GM18505 (cell line): ENCODE results near the gene SOCS4.
"Not testable (repeated sequence)": the region's sequence is repeated elsewhere in the genome, so short reads cannot be mapped to it uniquely, and the experiment has no call there.

Experiments used
- ATAC-seq: cut with Tn5 transposase; IDR thresholded peaks from one replicate; pipeline ENCODE4 v1.9.1; 2021; ENCODE audit not compliant: unreplicated experiment
- POLR2A ChIP-seq: IDR thresholded peaks from 4 replicates; pipeline ENCODE4 v1.6.1; 2011; ENCODE audit warnings: borderline replicate concordance; ENCODE audit not compliant: insufficient read depth, insufficient read length; ENCODE audit errors: extremely low read depth

The SOCS4 gene

DNA sequence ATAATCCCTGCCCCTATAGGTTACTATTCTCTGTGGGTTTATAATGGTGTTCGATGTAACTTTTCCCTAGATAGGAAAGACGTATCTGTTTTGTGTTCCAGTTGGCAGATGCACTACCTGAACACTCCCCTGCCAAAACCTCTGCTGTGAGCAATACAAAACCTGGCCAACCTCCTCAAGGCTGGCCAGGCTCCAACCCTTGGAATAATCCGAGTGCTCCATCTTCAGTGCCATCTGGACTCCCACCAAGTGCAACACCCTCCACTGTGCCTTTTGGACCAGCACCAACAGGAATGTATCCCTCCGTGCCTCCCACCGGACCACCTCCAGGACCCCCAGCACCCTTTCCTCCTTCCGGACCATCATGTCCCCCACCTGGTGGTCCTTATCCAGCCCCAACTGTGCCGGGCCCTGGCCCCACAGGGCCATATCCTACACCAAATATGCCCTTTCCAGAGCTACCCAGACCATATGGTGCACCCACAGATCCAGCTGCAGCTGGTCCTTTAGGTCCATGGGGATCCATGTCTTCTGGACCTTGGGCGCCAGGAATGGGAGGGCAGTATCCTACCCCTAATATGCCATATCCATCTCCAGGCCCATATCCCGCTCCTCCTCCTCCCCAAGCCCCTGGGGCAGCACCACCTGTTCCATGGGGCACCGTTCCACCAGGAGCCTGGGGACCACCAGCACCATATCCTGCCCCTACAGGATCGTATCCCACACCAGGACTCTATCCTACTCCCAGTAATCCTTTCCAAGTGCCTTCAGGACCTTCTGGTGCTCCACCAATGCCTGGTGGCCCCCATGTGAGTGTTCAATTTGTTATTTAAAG is 35.7 kb downstream of the SOCS4 start:
- no peak for TF ChIP-seq POLR2A
- no peak for ATAC-seq

DNA sequence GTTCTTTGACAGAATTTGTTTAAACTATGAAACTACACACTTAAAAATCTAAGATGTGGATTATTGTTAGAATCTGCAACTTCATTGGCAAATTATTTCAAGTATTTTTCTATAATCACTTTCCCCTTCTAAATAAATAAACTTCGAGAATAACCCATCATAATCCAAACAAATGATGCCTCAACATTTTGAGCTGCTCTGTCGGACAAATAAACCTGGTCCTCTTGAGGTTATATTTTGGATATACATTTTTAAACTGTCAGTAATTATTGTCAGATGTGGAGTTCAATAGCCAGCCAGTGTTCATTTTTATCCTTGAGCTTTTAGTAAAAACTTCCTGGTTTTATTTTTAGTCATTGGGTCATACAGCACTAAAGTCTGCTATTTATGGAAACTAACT is 37.9 kb downstream of the SOCS4 start:
- ATAC-seq, result not testable (repeated sequence)

DNA sequence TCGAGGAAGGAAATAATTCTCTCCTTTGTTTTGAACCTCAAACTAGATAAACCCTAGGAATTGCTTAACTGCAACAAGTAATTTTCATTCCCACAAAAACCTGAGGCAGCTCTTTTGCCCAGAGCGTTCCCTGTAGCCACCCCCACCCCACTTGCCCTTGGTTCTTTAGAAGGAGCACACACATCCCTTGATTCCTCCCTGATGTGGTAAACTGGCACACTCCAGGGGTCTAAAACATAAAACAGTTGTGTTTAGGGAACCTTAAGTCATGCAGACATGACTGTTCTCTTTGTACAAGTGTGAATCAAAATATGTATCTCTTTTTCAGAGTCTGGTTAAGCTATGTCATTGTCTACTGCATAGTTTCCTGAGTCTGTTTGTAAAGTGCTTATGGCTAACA is 38.4 kb downstream of the SOCS4 start:
- no peak for ATAC-seq
- TF ChIP-seq POLR2A, result no peak

DNA sequence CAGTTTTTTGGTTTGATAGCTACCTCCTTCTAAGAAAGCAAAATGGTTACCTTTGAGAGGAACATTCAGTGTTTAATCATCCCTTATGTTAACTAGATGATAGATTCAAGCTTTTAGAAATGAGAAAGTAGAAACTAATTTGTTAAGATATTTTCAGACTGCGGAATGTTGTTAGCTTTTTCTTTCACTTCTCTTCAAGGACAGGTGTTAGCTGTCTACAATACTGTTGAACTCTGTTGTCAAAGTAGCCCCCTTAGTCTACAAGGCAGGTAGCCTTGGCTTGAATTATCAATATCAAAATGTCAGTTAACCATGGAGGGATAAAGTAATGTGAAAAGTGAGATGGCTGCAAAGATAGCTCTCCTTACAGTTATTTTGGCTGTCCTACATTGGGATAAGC is 39.2 kb downstream of the SOCS4 start:
- no peak for ATAC-seq
- no peak for TF ChIP-seq POLR2A

DNA sequence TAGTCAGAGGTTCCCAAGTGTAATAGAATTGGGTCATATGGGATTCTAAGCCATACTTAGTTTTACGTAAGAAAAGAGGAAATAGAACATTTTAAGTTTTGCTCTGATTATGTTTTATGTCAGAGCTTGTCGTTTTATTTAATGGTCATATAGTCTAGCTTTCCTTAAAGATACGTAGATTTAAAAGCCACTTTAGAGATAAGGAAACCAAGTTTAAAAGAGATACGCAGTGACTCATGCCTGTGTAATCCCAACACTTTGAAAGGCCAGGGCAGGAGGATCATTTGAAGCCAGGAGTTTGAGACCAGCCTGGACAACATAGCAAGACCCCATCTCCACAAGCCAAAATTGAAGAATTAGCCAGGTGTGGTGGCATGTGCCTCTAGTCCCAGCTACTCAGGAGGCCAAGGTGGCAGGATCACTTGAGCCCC is 44.0 kb downstream of the SOCS4 start:
- no peak for TF ChIP-seq POLR2A
- ATAC-seq, result no peak

DNA sequence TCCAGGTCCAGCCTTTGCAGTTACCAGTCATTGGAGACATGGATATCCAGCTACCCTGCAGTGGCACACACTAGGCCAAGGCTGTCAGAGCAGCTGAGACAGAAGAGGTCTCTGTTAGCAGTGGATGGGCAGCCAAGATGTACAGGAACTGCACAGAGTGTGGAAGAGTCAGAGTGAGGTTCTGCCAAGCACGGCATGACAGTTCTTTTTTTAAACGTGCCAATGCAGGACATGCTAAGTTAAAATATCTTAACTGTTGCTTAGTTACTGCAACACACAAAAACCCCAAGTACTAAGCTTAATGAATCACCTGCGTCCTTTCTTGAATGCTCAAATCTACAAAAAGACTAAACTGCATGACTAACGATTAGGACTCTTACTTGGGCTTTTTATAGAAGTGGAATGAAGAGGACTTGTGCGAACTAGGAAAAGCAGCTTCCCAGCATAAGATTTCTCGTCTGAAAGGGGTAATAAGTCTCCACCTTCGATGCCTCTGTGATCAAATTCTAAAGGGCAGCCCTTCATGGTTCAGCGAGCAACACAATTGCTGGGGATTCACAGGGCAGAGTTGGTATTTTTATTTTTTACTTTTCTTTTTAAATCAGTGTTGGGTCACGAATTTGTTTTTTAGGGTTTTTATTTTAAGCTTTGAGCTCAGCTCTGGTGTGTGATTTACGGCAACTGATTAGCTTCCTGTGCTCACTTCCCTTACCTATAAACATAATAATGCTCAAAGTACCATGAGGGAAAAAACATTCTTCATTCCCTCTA is 45.0 kb downstream of the SOCS4 start:
- TF ChIP-seq POLR2A, result peak; percentile 44
- ATAC-seq, result peak; percentile 48

DNA sequence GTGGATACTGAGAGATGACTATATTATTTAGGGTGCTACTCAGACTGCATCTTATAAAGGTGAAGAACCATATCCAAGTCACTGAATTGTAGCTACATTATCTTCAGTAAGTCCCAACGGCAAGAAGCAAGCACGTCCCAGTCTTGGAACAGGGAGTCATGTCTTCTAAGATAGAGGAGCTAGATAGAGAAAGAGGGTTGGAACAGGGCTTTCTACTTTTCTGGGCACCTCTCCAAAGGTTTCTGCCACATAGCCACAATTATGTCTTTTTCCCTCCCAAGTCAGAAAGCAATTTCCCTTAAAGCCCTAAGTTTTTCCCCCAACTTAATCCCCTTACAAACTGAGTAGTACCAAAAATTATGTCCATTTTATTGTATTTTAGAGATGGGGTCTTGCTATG is 46.8 kb downstream of the SOCS4 start:
- no peak for ATAC-seq
- TF ChIP-seq POLR2A, result no peak

DNA sequence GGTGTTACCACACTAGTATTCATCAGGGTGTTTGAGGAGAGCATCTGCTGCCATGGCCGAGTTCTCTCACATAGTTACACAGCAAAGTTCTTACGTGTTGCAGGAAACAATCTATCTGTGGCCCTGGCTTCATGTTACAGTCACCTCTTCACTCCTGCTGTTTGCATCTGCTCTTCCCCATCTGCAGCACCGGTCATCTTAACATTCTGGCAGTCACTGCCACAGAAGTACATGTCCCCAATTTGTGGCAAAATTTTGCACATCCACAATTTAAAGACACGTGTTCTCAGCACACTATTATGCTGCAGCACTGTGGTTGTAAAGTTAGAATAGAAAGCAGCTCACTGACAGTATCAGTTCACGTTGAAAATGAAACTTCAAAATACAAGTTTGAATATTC is 47.6 kb downstream of the SOCS4 start:
- peak; percentile 40 for ATAC-seq
- peak; percentile 36 for TF ChIP-seq POLR2A

DNA sequence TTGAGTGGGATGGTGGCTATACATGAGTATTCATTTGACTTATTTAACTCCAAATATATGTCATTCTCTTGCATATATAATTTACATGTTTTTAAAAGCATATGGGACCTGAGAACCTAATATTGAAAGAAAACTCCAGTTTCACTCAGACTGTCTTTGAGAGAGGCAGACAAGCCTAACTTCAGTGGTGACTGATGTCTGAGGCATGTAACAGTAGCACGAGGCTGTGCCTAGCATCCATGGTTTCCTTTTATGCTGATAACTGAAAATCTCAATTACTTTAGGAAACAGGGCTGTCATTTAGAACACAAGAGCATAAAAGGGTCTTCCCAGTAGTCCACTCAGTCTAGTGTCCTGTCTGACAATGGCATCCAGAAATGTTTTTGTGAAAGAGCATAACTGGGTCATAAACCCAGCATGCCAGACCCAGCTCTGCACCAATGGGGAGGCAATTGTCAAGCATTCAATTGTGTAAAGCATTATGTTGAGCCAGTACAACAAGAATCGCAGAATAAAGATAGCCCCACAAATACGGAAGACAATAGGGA is 48.7 kb downstream of the SOCS4 start:
- TF ChIP-seq POLR2A, result no peak
- ATAC-seq, result no peak

DNA sequence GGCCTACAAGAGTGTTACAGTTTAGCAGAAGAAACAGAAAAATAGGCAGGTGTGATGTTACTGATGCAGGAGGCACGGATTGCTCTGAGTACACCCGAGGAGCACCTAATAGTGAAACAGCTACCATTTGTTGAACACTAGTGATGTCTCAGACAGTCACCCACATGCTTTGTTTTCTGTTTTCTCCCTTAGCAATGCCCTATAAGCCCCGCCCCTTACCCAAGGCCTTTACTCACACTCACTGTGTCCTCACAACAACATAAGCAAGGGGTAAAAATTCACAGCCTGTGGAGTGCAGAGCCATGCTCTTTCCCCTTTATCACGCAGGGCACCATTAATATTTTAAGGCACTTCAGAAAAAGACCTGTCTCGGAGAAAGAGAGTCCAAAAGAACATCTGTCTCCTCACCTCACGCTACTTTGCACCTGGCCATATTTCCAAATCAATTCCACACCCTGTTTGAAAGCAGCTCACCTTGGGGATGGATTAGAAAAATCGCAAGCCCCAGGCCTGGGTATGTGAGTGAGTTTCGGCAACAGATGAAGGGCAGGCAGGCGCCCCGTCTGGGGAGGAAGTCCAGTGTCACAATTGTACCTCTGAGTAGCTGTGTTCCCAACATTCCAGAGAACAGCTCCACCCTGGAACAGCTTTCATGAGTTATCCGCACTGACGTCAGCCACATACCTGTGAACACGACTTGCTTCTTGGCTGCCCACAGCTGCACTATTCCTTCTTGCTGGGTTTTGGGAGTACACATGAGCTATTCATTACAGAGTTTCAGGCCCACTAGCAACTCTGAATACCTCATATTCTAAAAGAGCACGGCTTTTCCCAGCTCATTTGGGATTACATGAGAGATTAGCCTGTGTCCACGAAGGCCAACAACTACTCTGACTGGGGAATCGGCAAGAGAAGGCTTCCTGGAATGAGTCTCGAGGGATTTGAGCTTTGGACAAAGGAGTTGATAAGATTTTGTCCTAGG is 50.4 kb downstream of the SOCS4 start:
- no peak for TF ChIP-seq POLR2A
- no peak for ATAC-seq

DNA sequence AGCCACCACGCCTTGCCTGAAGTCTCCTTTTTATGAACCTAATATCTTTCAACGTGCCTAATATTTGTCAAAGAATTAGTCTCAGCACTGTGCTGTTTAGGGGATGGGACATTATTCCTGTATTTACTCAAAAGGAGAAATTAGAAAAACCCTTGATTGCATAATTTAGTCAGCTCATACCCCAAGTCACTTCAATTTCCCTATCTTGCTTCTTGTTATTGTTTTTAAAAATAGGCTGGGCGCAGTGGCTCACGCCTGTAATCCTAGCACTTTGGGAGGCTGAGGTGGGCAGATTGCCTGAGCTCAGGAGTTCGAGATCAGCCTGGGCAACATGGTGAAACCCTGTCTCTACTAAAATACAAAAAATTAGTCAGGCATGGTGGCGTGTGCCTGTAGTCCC is 52.9 kb downstream of the SOCS4 start:
- not testable (repeated sequence) for ATAC-seq

DNA sequence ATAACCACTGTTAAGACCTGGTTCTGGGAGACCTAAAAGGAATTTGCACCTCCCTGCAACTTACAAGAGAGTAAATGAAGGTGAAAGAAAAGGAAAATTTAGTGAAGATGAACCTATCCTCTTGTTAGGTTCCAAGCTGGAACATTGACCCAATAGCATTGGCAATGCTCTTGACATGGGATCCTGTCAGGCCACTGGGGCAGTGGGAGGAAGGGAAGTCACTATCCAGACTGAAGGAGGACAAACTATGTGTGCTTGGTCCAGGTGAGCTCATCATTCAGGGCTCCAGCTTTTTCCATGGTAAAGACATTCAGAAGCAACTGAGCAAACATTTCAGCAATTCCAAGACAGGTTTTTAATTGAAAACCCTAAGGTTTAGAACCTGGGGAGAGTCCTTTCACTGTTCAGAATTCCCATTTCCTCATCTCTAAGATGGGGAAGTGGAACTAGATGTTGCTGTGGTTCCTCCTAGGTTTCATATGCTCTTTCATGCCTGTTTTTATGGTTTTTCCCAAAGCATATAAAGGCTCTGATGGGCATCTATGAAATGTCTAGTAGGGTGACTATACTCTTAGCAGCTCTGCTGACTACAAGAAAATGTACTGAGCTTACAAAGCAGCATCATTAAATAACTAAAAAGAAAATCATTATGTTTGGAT is 57.5 kb downstream of the SOCS4 start:
- no peak for TF ChIP-seq POLR2A
- ATAC-seq, result no peak

DNA sequence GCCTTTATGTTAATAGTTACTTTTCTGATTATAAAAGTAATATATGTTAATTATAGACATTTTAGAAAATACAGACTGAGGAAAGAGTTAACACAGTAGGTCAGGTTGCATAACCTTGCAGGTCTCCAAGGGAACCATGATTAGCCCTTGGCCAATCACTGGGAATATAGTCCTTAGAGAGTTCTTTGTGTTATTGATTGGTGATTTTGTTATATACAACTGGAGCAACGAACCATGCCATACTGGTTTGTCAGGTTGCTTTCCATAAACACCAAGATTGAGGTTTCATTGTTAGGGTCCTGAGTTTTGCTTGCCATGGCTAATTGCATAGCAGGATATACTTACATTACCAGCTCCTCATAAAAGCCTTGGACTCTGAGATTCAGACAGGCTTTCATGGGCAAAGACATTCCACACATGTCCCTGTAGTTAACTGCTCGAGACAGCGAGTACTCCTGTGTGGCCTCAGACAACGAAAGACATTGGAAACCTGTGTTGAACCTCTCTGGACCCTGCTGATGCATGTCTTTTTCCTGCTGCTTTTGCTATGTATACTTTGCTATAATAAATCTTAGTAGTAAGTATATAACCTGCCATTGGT is 58.1 kb downstream of the SOCS4 start:
- ATAC-seq, result no peak

DNA sequence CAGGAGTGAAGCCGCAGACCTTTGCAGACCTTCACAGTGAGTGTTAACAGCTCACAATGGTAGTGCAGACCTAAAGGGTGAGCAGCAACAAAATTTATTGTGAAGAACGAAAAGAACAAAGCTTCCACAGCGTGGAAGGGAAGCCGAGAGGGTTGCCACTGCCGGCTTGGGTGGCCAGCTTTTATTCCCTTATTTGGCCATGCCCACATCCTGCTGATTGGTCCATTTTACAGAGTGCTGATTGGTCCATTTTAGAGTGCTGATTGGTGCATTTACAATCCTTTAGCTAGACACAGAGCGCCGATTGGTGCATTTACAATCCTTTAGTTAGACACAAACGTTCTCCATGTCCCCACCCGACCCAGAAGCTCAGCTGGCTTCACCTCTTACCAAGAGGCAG is 59.9 kb downstream of the SOCS4 start:
- no peak for TF ChIP-seq POLR2A
- ATAC-seq, result no peak

More for the DNA sequence above, 58.1 kb downstream of the SOCS4 start:
- no peak for TF ChIP-seq POLR2A
